HAP-1 (cell line): ENCODE data around the gene CSPG4.
"Not testable (repeated sequence)": the region's sequence is repeated elsewhere in the genome, so short reads cannot be mapped to it uniquely, and the experiment has no call there.

Source experiments
- DNase-seq, 2 experiments: peaks; one replicate each; pipeline ENCODE4 v3.0.0-alpha.2; 2016 to 2020; ENCODE audit warnings: low spot score in 2 of 2
- H3K27me3 ChIP-seq: fragments of 250-450 bp; sonication (Bioruptor Pico); 2 replicates; pipeline ENCODE4 v1.5.1; 2020; ENCODE audit warnings: low read depth, mild to moderate bottlenecking, moderate library complexity
- H3K36me3 ChIP-seq: fragments of 250-450 bp; sonication (Bioruptor Pico); replicated peaks from 2 replicates; pipeline ENCODE4 v1.5.1; 2020; ENCODE audit warnings: mild to moderate bottlenecking
- H3K4me1 ChIP-seq: fragments of 250-450 bp; sonication (Bioruptor Pico); 2 replicates; pipeline ENCODE4 v1.5.1; 2020; ENCODE audit warnings: mild to moderate bottlenecking
- H3K4me3 ChIP-seq: fragments of 250-450 bp; sonication (Bioruptor Pico); 2 replicates; pipeline ENCODE4 v1.5.1; 2020; ENCODE audit warnings: mild to moderate bottlenecking, moderate library complexity
- H3K9me3 ChIP-seq: fragments of 250-450 bp; sonication (Bioruptor Pico); 2 replicates; pipeline ENCODE4 v1.5.1; 2020; ENCODE audit warnings: mild to moderate bottlenecking, moderate library complexity
- in situ Hi-C: fragments of 300-500 bp; cut with MboI; formaldehyde crosslinking; loops from 3 replicates; pipeline ENCODE4 v1.14.3; 2020; ENCODE audit warnings: low sequenced_read_pairs, inconsistent platforms, mixed read lengths

Gene CSPG4

DNA sequence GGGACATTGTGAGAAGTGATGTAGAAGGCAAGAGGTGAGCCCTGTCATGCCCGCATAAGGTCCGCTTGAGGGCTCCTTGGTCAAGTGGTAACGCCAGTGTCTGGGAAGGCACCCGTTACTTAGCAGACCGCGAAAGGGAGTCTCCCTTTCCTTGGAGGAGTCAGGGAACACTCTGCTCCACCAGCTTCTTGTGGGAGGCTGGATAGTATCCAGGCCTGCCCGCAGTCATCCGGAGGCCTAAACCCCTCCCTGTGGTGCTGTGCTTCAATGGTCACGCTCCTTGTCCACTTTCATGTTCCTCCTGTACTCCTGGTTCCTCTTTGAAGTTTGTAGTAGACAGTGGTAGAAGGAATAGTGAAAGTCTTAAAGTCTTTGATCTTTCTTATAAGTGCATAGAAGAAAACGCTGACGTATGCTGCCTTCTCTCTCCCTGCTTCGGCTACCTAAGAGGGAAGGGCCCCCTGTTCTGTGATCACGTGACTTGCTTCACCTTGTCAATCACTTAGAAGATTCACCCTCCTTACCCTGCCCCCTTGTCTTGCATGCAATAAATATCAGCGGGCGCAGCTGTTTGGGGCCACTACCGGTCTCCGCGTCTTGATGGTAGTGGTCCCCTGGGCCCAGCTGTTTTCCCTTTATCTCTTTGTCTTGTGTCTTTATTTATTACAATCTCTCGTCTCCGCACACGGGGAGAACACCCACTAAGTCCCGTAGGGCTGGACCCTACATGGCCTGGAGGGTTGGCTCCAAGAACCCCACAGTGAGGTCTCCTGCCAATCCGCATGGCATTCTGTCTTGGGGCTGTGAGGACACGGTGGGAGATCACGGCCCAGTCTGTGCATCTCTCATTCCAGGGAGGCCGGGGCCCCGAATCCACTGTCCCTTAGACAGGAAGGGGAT is 22.5 kb upstream of the CSPG4 start:
- H3K4me1 ChIP-seq, DNase-seq, H3K27me3 ChIP-seq, H3K9me3 ChIP-seq, H3K36me3 ChIP-seq, in situ Hi-C loops, H3K4me3 ChIP-seq: not testable (repeated sequence)

DNA sequence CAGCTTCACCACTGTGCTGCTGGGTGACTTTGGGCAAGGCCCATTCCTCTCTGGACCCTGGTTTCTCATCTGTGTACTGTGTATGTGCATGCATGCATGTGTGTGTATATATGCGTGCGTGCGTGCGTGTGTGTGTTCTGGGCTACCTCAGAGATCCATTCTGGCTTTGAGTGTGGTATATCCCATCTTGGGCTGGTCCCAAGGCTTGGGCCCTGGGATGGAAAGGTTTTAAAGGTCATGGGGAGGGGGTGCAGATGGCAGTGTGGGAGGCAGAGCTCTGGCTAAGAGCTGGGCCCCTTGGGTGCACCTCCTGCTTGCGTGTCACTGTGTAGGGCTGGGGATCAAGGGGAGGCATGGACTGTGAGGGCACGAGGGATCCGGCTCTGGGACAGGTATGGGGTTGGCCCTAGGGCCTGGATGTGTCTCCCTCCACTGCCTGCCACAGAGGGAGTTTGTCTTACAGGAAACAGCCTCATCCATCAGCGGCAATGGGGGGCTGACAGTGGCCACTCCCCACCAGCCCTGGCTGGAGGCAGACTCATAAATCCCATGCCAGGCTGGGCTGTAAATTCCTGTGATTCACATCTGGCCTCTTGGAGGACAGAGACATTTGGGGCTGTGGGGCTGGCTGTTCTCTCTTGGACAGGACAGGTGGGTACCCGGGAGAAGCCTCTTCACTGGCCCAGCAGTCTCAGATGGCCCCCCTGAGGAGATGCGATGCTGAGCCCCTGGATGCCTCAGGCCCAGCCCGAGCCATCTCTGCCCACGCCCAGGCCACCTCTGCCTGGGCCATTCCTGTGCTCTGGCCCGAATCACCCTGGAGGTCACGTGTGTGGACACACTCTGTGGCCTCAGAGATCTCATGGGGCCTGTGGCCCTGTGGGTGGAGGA is 21.4 kb upstream of the CSPG4 start:
- Histone ChIP-seq H3K36me3 (peaks cover 3% of the 10 kb centered on the region), H3K4me1 (peaks cover 8% of the 10 kb centered on the region), H3K9me3 (no peaks in the 10 kb centered on the region), H3K27me3 (no peaks in the 10 kb centered on the region), H3K4me3 (no peak overlapping the region)
- no peak for DNase-seq
- in situ Hi-C loops, result no loop called here

DNA sequence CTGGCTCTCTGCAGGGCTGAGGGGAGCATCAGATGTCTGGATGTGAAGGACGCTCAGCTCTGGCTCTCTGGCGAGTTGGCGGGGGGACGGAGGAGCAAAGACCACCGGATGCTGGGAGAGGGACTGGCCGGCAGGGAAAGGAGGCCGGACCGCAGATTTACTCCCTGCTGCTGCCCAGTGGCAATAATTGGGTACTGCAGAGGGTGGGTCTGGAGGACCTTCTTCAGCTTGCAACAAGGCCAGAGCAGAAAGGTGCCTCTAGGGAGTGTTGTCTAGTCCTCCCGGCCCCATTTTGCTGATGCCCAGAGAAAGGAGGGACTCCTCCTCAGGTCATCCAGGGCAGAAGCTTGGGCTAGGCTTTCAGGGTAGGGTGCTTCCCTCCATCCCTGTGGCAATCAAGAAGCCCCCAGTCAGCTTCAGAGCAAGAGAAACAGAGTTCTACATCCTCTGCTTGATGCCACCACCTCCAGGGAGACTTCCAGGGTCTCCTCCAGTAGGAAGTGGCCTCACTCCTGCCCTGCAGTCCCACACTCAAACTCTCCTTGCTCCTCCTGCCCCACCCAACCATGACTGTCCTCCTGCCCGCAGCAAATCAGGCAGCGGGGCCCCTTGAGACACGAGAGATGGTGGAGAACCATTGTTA is 20.3 kb upstream of the CSPG4 start:
- Histone ChIP-seq H3K36me3 (no peaks in the 10 kb centered on the region; the same call in 1 of the 2 replicates), H3K4me3 (no peak overlapping the region), H3K4me1 (peaks cover 4% of the 10 kb centered on the region), H3K27me3 (no peaks in the 10 kb centered on the region), H3K9me3 (no peaks in the 10 kb centered on the region)
- peak; percentile 81 to 94 for DNase-seq
- in situ Hi-C loops, result no loop called here

DNA sequence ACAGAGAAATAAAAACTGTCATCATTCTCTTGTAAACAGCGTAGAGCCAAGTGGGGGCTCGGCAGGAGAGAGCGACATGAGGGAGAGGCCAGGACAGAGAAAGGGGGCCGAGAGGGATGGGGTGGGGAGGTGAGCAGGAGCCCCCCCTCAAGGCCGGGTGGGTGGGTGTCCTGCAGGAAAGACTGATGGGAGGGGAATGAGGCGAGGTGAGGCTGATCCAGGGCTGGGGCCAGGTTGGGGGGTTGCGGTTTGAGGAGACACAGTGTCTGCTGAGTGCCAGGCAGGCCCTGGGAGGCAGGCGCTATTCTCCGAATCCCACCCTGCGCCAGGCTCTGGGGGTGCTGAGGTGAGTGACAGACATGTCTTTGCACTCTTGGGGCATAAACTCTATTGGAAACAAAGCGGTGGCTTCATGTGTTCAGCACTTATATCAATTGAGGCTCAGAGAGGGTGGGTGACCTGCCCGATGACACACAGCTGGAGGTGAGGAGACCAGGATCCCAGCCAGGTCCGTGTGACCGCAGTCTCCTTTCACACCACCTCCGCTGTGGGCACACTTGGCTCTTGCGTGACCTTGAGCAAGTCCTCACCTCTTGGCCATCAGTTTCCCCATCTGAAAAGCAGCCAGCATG is 19.6 kb upstream of the CSPG4 start:
- no peaks in the 10 kb centered on the region for H3K9me3 ChIP-seq
- in situ Hi-C loops, result no loop called here
- no peak overlapping the region for H3K4me3 ChIP-seq

DNA sequence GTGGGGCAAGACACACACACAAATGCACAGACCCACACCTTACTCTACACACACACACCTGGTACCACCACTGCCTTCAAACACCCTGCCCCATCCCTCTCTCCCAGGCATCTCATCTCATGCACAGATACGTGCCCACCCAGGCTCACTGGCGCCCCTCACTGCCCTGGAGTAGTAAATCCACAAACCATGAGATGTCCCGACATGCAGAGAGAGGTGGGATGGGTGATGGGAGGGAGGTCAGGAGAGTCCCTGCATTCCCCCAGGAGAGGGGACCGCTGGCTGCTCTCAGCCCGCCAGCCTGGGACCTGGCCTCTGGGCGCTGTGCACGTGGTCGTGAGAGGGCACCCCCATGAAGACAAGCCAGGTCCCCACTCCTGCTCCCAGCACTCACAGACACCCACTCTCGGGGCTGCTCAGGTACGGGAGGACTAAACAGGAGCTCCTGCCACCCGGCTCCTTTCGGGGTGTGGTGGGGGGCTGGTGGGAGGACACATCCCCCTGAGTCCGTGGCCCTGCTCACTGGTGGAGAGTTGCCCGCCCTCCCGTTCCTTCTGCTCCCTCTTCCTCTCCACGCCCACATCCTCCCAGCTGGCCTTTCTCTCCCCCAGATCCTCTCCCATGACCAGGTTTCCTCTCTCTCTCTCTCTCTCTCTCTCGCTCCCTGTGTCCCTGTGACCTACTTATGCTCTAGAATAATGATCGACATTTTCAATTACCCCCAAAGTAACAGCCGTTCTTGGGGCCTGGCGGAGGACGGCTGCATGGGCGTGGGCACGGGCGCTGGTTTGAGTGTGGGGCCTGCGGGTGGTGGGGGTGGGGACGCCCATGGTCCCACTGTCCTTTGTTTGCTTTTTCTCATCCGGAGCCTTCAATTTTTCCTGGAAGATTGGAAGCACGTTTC is 18.9 kb upstream of the CSPG4 start:
- Histone ChIP-seq H3K27me3 (no peaks in the 10 kb centered on the region), H3K4me1 (no peaks in the 10 kb centered on the region; the same call in 1 of the 2 replicates), H3K4me3 (no peak overlapping the region), H3K36me3 (no peaks in the 10 kb centered on the region; the same call in 1 of the 2 replicates), H3K9me3 (no peaks in the 10 kb centered on the region)
- peak in 1 of 2 experiments; percentile 44 for DNase-seq
- in situ Hi-C loops, result no loop called here

More for the DNA sequence above, 19.6 kb upstream of the CSPG4 start:
- peaks cover 3% of the 10 kb centered on the region; the same call in 1 of the 2 replicates for H3K4me1 ChIP-seq
- no peaks in the 10 kb centered on the region for H3K27me3 ChIP-seq
- DNase-seq, result peak in 1 of 2 experiments; percentile 19
- no peaks in the 10 kb centered on the region; the same call in 1 of the 2 replicates for H3K36me3 ChIP-seq

DNA sequence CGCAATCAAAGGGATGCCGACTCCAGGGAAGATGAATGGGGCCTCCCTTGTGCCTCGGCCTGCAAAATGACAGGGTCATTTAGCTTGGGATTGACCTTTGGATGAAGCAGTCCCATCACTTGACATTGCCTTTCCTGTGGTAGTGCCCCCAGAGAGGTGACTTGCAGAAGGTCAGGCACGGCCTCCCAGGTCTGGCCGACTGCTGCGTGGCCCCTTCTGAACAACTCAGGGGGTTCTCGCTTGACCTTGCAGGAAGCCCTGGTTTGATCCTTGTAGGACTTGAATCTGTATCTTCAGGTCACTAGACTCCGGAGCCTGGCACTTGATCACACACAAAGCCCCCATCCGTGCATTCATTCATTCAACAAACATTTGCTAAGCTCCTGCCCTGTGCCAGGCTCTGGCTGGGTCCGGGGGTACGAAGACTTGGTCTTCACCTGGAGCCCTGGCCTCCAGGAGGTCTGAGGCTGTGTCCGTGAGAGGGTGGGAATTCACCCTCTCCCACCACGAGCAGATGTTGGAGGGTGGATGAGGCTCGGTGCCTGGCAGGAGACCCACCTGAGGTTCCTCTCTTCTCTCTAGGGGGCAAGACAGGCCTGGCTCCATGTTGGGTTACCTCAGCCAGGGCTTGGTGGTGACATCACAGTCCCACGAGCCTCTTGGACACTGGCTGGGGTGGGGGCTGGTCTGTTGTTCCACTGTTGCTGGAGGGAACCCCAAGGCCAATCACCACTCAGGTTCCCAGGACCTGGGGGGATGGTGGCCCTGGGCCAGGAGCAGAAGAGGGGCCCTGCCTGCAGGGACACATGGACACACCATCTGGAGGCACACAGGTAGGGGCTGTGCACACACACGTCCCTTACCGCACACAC is 18.0 kb upstream of the CSPG4 start:
- in situ Hi-C loops, H3K27me3 ChIP-seq, H3K4me1 ChIP-seq: not testable (repeated sequence)

DNA sequence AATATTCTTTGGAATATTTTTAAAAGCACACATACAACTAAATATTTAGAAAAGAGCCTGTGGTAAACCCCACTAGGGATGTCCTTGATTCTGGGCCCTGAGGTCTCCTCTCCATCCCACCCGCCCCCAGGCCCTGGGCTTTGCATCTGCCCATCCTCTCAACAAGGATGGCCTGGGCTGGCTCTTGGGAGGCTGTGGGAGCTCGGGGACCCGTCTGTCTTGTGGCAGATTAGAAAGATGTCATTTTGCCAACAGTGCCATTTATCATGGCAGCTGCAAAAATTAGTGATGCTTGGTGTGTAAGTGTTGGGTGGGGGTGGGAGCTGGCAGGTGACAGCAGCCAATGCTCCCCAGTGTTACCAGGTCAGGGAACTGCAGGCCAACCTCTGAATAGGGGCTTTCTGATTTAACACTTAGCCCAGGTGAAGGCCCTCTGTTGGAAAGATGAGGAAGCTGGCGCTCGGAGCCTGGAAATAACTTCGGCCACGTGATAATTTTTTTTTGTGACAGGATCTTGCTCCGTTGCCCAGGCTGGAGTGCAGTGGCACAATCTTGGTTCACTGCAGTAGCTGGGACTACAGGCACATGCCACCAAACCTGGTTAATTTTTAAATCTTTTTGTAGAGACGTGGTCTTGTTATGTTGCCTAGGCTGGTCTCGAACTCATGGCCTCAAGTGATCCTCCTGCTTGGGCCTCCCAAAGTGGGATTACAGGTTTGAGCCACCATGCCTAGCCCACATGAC is 16.9 kb upstream of the CSPG4 start:
- no peaks in the 10 kb centered on the region; the same call in 1 of the 2 replicates for H3K4me1 ChIP-seq
- no peaks in the 10 kb centered on the region for H3K9me3 ChIP-seq
- no peaks in the 10 kb centered on the region; the same call in 1 of the 2 replicates for H3K36me3 ChIP-seq
- in situ Hi-C loops, result no loop called here
- no peaks in the 10 kb centered on the region for H3K27me3 ChIP-seq
- no peak for DNase-seq
- no peak overlapping the region for H3K4me3 ChIP-seq

More for the DNA sequence above, 18.0 kb upstream of the CSPG4 start:
- H3K9me3 ChIP-seq, H3K36me3 ChIP-seq, DNase-seq, H3K4me3 ChIP-seq: not testable (repeated sequence)

DNA sequence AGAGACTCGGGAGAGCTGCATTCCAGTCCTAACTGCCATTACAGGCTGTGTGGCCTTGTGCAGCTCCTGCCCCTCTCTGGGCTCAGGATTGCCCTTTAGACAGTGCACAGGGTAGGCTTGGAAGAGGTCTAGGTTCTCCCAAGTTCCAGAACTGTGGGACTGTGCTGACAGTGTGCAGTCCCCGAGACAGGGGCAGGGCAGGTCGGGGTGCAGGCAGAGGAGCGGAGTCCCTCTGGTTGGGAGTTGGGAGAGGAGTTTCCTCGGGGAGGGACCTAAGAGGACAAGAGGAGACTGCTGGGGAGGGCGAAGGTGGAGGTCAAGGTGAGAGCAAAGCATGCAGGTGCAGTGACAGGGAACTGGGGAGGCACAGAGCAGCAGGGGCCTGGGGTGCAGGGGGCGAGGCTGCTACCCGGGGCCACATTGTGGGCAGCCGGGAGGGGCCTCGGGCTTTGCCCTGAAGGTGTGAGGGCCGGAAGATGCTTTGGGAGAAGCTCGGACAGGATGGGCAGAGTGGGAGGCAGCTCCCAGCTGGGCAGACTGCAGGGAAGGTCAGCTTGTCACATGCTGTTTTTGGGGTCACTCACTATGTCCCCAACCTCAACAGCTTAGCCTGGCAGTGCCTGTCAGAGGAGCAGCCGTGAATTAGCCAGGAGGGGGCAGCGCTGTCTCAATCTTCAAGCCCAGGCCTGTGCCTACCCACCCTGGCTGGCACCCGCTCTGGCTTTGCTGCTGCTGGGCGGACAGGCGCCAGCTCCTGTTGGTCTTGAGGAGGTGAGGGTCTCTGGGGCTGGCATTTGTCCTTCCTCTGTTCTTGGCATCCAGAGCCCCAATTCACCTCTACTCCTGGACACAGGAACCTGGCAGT is 15.4 kb upstream of the CSPG4 start:
- in situ Hi-C loops, result no loop called here
- DNase-seq, result peak in 1 of 2 experiments; percentile 79
- no peaks in the 10 kb centered on the region for H3K9me3 ChIP-seq
- H3K4me1 ChIP-seq, result no peaks in the 10 kb centered on the region; the same call in 1 of the 2 replicates
- H3K36me3 ChIP-seq, result no peaks in the 10 kb centered on the region
- H3K27me3 ChIP-seq, result no peaks in the 10 kb centered on the region
- H3K4me3 ChIP-seq, result no peak overlapping the region

DNA sequence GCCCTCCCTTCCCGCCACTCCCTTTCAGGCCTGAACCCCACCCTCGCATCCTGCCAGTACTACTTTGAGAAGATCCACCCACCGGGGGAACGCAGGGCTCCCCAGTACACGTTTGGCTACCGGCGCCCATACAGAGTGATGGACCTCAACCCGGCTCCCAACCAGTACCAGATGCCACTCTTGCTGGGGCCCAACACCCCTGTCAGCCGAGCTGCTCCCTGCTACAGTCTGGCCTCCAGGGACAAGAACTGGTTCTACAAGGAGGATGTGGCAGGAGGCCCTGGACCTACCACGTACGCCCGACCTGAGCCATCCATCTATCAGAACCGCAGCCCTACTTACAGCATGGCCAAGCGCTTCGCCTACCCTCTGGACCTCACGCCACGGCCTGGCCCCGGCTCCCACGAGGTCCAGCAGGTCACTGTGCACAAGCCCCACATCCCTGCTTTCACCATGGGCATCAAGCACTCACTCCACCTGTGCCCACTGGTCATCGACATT is 14.4 kb upstream of the CSPG4 start:
- Histone ChIP-seq H3K27me3 (no peaks in the 10 kb centered on the region), H3K9me3 (no peaks in the 10 kb centered on the region), H3K36me3 (no peaks in the 10 kb centered on the region), H3K4me1 (no peaks in the 10 kb centered on the region), H3K4me3 (no peak overlapping the region)
- DNase-seq, result no peak
- in situ Hi-C loops, result no loop called here

DNA sequence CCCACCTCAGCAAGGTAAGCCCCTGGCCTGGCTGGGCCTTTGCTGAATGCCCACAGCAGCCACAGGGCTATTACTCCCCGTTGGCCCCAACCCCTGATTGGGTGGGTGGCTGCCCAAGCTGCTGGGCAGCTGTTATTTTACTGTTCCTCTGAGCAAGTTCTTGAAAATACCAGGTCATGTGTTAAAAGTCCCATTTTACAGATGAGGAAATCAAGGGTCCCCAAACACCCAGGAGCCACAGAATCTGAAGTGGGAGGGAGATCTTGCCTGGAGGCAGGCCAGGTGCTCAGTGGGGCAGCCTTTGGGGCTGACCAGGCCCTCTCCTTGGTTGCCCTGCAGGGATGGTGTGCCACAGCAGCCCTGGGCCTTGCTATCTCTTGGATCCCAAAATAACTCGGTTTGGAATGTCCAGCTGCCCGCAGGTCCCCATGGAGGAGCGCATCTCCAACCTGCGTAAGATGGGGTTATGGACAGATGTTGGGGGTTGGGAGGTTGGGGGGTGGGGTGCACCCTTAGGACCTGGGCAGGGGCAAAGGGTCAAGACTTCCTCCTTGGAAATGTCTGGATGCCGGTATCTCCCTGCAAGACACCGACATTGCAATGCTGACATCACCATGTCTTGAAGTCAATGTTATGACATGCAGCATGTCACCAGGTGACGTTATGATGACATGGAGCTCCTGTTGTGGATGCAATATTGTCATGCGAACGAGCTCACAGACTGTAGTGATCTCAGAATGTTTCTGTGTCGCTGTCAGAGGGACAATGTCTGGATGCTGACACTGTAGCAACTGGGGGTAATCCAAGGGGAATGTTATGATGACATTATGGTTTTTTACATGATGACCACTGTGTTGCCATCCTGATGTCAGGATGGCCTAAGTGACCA is 13.3 kb upstream of the CSPG4 start:
- Histone ChIP-seq H3K9me3 (no peaks in the 10 kb centered on the region), H3K4me1 (no peaks in the 10 kb centered on the region), H3K4me3 (no peak overlapping the region), H3K27me3 (no peaks in the 10 kb centered on the region), H3K36me3 (no peaks in the 10 kb centered on the region)
- no peak for DNase-seq
- in situ Hi-C loops, result no loop called here
